GM12801 (cell line): ENCODE results near the gene DHRS2.

ENCODE experiments used
- TF ChIP-seq, protein P1 (sequence below): IDR thresholded peaks from one replicate; pipeline ENCODE4 v1.5.1; 2011; ENCODE audit warnings: control low read depth; ENCODE audit not compliant: insufficient read length; ENCODE audit errors: extremely low read depth

DHRS2 gene

GRCh38 chr14:23623962-23624361, 12.2 kb upstream of the DHRS2 start:
- TF ChIP-seq, protein P1, sequence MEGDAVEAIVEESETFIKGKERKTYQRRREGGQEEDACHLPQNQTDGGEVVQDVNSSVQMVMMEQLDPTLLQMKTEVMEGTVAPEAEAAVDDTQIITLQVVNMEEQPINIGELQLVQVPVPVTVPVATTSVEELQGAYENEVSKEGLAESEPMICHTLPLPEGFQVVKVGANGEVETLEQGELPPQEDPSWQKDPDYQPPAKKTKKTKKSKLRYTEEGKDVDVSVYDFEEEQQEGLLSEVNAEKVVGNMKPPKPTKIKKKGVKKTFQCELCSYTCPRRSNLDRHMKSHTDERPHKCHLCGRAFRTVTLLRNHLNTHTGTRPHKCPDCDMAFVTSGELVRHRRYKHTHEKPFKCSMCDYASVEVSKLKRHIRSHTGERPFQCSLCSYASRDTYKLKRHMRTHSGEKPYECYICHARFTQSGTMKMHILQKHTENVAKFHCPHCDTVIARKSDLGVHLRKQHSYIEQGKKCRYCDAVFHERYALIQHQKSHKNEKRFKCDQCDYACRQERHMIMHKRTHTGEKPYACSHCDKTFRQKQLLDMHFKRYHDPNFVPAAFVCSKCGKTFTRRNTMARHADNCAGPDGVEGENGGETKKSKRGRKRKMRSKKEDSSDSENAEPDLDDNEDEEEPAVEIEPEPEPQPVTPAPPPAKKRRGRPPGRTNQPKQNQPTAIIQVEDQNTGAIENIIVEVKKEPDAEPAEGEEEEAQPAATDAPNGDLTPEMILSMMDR = no peak

GRCh38 chr14:23624830-23625404, 11.2 kb upstream of the DHRS2 start:
- TF ChIP-seq, protein P1 = no peak

DNA sequence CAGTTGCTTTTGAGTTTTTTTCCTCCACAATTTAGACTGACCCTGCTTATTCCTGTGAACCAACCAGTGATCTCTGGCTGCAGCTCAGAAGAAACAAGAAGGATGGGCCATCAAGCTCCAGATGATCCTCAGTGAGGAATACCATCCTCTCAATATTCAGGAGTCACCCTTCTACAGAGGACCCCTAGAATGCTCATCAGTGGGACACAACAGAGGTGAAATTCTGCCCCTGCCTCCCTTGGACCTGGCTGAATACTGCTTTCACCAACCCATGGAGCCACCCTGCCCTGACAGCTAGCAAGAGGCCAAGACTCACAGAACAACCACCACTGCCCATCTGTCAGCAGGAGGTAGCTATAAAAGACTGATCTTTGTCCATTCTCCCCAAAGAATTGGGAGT, 9.2 kb upstream of the DHRS2 start:
- TF ChIP-seq, protein P1 = no peak

DNA sequence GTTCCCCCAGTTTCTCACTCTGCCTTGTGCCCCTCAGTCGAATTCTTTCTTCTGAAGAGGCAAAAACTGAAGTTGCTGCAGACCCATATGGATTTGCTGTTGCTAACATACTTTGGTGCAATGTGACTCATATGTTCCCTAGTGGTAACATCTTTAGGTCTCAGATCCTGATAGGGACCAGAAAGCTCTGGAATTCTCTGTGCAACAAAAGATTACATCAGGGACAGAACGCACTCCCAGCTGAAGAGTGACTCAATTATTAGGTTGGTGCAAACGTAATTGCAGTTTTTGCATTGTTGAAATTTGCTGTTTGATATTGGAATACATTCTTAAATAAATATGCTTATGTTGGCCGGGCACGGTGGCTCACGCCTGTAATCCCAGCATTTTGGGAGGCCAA, 8.2 kb upstream of the DHRS2 start:
- TF ChIP-seq, protein P1 = no peak

- TF ChIP-seq, protein P1 = no peak
Observed at GRCh38 chr14:23629204-23629603, 7.0 kb upstream of the DHRS2 start.

DNA sequence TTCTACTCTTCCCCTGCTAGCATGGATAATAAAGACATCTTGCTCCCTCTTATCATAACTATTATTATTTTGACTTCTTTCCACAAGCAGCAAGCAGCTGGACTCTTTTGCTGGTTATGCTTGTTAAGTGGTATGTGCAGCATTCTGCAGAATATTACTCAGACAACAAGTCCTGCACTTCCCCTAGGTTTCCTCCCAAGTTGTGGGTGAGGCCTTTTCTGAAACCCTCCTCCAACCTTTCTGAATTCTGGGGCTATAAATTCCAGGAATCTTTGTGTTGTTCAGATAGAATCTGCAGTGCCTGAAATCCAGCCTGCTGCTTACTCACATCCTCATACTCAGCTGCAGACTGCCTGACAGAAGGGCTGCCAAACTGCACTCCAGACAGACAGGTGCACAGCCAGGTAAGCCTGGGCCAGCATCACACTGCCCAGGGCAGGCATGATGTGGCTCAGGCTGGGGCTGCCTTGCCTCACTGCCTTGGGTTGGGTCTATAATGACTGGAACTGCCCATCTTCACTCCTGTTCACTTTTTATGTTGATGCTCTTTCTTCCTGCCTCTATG, 6.2 kb upstream of the DHRS2 start:
- TF ChIP-seq, protein P1 = no peak

DNA sequence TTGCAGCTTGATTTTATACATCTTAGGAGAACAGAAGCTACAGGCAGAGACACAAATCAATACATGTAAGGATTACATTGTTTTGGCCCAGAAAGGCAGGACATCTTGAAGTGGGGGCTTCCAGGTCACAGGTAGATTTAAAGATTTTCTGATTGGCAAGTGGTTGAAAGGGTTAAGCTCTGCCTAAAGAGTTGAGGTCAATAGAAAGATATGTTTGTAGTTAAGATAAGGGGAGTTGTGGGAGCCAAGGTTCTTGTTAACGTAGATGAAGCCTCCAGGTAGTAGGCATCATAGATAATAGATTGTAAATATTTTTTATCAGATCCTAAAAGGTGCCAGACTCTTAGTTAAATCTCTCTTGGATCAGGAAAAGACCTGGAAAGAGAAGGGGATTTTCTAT, 5.5 kb upstream of the DHRS2 start:
- TF ChIP-seq, protein P1 = no peak
